B cell (primary cell): Measurements from ENCODE around the gene THBS3. TPM values are rescaled to one million over a fixed set of nuclear protein-coding genes. Genes with fewer than 3 reads are reported as not detected.
"Not testable (repeated sequence)": the region's sequence is repeated elsewhere in the genome, so short reads cannot be mapped to it uniquely, and the experiment has no call there.

ENCODE experiments used
- ATAC-seq: fragments of 200-7000 bp; cut with Tn5 transposase; one replicate; pipeline ENCODE4 v1.10.0; 2021; ENCODE audit warnings: low read depth, mild to moderate bottlenecking, moderate number of reproducible peaks, moderate library complexity
- CTCF ChIA-PET: fragments of 350-600 bp; sonication (Branson Sonifier 250); formaldehyde crosslinking; loops from one replicate; lab custom pipeline; 2021; ENCODE audit warnings: antibody characterized with exemption, inconsistent platforms; lab: Charles Lee
- POLR2A ChIA-PET: fragments of 350-600 bp; sonication (Branson Sonifier 250); formaldehyde crosslinking; loops from one replicate; lab custom pipeline; 2021; ENCODE audit warnings: antibody characterized with exemption; lab: Charles Lee
- DNase-seq: peaks from one replicate; pipeline ENCODE4 v3.0.0; 2013
- H2AFZ ChIP-seq: 2 replicates; pipeline ENCODE4 v1.6.1; 2012; ENCODE audit warnings: mild to moderate bottlenecking, low read depth, low read length; ENCODE audit not compliant: insufficient read depth, poor library complexity, severe bottlenecking
- H3K27ac ChIP-seq, 2 donors: 1 replicate in 1 of 2; 2 replicates in 1 of 2; pipeline ENCODE4 v1.5.1; 2012 to 2013; ENCODE audit warnings: low read length in 2 of 2, mild to moderate bottlenecking in 2 of 2, moderate library complexity in 1 of 2
- H3K27me3 ChIP-seq, 4 experiments: fragments of 200-600 bp in 1 of 4; sonication (generic) in 1 of 4; replicated peaks in 1 of 4; 1 replicate in 2 of 4; 2 replicates in 2 of 4; pipeline versions ENCODE4 v1.6.1 to v1.7.0; 2013 to 2016; ENCODE audit warnings: low read length in 3 of 4, mild to moderate bottlenecking in 2 of 4, mixed read lengths in 1 of 4, moderate library complexity in 1 of 4; ENCODE audit not compliant: insufficient read depth in 4 of 4, control insufficient read depth in 3 of 4; ENCODE audit errors: control extremely low read depth in 1 of 4
- H3K36me3 ChIP-seq, 2 experiments: replicated peaks in 1 of 2; 1 replicate in 1 of 2; 2 replicates in 1 of 2; pipeline versions ENCODE4 v1.6.1 to v1.7.1; 2013; ENCODE audit warnings: low read length in 1 of 2; ENCODE audit not compliant: insufficient read depth in 2 of 2, control insufficient read depth in 1 of 2; ENCODE audit errors: control extremely low read depth in 1 of 2, extremely low read depth in 1 of 2
- H3K4me1 ChIP-seq, 2 donors: fragments of 200-600 bp in 1 of 2; sonication (generic) in 1 of 2; 1 replicate in 1 of 2; 2 replicates in 1 of 2; pipeline versions ENCODE4 v1.5.1 to v1.6.1; 2013 to 2017; ENCODE audit warnings: low read length in 2 of 2; ENCODE audit not compliant: control insufficient read depth in 2 of 2, insufficient read depth in 2 of 2
- H3K4me2 ChIP-seq: replicated peaks from 2 replicates; pipeline ENCODE3; 2012; ENCODE audit warnings: mild to moderate bottlenecking, low read depth, low read length; ENCODE audit not compliant: poor library complexity, severe bottlenecking
- H3K4me3 ChIP-seq, 5 experiments: fragments of 200-600 bp in 1 of 5; sonication (generic) in 1 of 5; 1 replicate in 3 of 5; 2 replicates in 2 of 5; pipeline versions ENCODE4 v1.5.1 to v1.7.0; 2011 to 2016; ENCODE audit warnings: low read length in 4 of 5, mild to moderate bottlenecking in 4 of 5, low read depth in 2 of 5, control low read depth in 1 of 5, moderate library complexity in 1 of 5; ENCODE audit not compliant: insufficient read depth in 1 of 5; ENCODE audit errors: control extremely low read depth in 1 of 5, extremely low read depth in 1 of 5
- H3K79me2 ChIP-seq: fragments of 200-600 bp; sonication (generic); one replicate; pipeline ENCODE4 v1.6.0; 2016; ENCODE audit warnings: low read length; ENCODE audit not compliant: control insufficient read depth, insufficient read depth
- H3K9ac ChIP-seq: fragments of 200-600 bp; sonication (generic); 2 replicates; pipeline ENCODE4 v1.6.1; 2017; ENCODE audit warnings: mild to moderate bottlenecking, low read length, moderate library complexity
- H3K9me3 ChIP-seq, 3 donors: one replicate each; pipeline versions ENCODE4 v1.6.1 to v1.7.1; 2013; ENCODE audit warnings: low read length in 2 of 3; ENCODE audit not compliant: control insufficient read depth in 2 of 3, insufficient read depth in 1 of 3; ENCODE audit errors: control extremely low read depth in 1 of 3
- H4K20me1 ChIP-seq: 2 replicates; pipeline ENCODE4 v1.6.0; 2012; ENCODE audit warnings: mild to moderate bottlenecking, low read length; ENCODE audit not compliant: insufficient read depth, control insufficient read depth, poor library complexity, severe bottlenecking
- H3K27ac Mint-ChIP-seq: one replicate; pipeline ENCODE4 v1.8.0; 2021; ENCODE audit warnings: mixed read lengths
- H3K27me3 Mint-ChIP-seq: one replicate; pipeline ENCODE4 v1.8.0; 2021; ENCODE audit warnings: mixed read lengths
- H3K4me1 Mint-ChIP-seq: one replicate; pipeline ENCODE4 v1.8.0; 2021; ENCODE audit warnings: mixed read lengths
- H3K4me3 Mint-ChIP-seq: one replicate; pipeline ENCODE4 v1.8.0; 2021; ENCODE audit warnings: mixed read lengths
- H3K9me3 Mint-ChIP-seq: one replicate; pipeline ENCODE4 v1.8.0; 2022; ENCODE audit warnings: mixed read lengths; ENCODE audit not compliant: insufficient read depth
- EZH2 ChIP-seq: IDR thresholded peaks from 2 replicates; pipeline ENCODE4 v1.6.1; 2012; ENCODE audit warnings: borderline replicate concordance, low read depth, mild to moderate bottlenecking, moderate library complexity, low read length; ENCODE audit not compliant: insufficient read depth, poor library complexity, severe bottlenecking
- WGBS: methylation state at CpG from one replicate; pipeline ENCODE4 v1.1.5; 2013; ENCODE audit warnings: missing lambda C conversion rate; ENCODE audit not compliant: insufficient coverage; 5-methylcytosine and 5-hydroxymethylcytosine counted together
- intact Hi-C: fragments of 100-400 bp; cut with micrococcal nuclease; formaldehyde crosslinking; loops from one replicate; pipeline ENCODE4 v1.10.0; 2022
- polyA plus RNA-seq: library from polyadenylated mRNA; depleted of rRNA; stranded (reverse); fragments of >200 nt; gene quantifications from 2 replicates; pipeline ENCODE4 v1.2.3, GENCODE V29; 2012
- total RNA-seq, 2 donors: library from RNA; stranded (reverse); fragments of 120-200 nt in 1 of 2; gene quantifications; 1 replicate in 1 of 2; 2 replicates in 1 of 2; pipeline versions ENCODE4 v1.2.3 to v1.2.4, GENCODE V29; 2013 to 2022
- TF ChIP-seq, protein P1 (sequence below): fragments of 200-600 bp; IDR thresholded peaks from one replicate; pipeline ENCODE4 v1.8.0; 2022; ENCODE audit warnings: antibody characterized with exemption, mild to moderate bottlenecking

THBS3 gene
- total and polyA plus RNA-seq, 2 donors (not counting 1 experiment from before 2014, with no cell fraction given) = 28.0 to 28.6 TPM

DNA sequence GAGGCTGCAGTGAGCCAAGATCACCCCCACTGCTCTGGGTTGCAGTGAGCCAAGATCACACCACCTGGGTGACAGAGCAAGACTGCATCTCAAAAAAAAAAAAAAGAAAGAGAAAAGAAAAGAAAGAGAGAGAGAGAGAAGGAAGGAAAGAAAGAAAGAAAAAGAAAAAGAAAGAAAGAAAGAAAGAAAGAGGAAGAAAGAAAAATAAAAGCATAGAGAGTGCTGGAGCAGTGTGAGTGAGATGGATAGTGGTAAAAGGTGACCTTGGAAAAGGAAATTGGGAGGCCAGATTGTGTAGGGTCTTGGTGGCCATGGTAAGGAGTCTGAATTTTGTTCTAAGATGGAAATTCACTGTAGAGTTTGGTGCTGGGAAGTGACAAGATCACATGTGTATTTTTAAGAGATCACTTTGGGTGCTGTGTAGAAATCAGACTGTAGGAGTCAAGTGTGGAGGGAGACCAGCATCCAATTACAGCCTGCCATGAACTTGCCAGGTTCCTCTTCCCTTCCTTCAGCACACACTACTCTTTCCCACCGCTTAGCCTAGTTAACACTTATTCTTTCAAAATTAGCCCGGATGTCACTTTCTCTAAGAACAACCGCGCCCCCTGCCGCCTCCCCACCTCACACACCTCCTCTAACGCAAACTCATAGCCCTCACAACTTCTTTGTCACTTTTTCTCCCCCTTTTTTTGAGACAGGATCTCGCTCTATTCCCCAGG, 18.7 kb upstream of the THBS3 start:
- Histone ChIP-seq H3K79me2 (peaks cover 4% of the 10 kb centered on the region), H3K4me1 (peaks cover 46 to 61% of the 10 kb centered on the region in 2 donors), H3K4me2 (peak overlapping the region; percentile 94), H3K4me3 (peak overlapping the region; percentile 61 to 93 (median 68)), H3K9ac (peak overlapping the region; percentile 73), H3K9me3 (no peaks in the 10 kb centered on the region), H4K20me1 (no peaks in the 10 kb centered on the region), H2AFZ (peak overlapping the region; percentile 81), H3K27me3 (no peaks in the 10 kb centered on the region), H3K36me3 (no peaks in the 10 kb centered on the region), H3K27ac (peak overlapping the region; percentile 70)
- Mint-ChIP-seq H3K4me3 (peak overlapping the region; percentile 85), H3K9me3 (no peaks in the 10 kb centered on the region), H3K27me3 (no peaks in the 10 kb centered on the region), H3K27ac (peak overlapping the region; percentile 91), H3K4me1 (peaks cover 46% of the 10 kb centered on the region)
- TF ChIP-seq, protein P1, sequence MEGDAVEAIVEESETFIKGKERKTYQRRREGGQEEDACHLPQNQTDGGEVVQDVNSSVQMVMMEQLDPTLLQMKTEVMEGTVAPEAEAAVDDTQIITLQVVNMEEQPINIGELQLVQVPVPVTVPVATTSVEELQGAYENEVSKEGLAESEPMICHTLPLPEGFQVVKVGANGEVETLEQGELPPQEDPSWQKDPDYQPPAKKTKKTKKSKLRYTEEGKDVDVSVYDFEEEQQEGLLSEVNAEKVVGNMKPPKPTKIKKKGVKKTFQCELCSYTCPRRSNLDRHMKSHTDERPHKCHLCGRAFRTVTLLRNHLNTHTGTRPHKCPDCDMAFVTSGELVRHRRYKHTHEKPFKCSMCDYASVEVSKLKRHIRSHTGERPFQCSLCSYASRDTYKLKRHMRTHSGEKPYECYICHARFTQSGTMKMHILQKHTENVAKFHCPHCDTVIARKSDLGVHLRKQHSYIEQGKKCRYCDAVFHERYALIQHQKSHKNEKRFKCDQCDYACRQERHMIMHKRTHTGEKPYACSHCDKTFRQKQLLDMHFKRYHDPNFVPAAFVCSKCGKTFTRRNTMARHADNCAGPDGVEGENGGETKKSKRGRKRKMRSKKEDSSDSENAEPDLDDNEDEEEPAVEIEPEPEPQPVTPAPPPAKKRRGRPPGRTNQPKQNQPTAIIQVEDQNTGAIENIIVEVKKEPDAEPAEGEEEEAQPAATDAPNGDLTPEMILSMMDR = peak; percentile 85
- no peak for TF ChIP-seq EZH2
- CTCF ChIA-PET = interaction anchor here (0.8 to 6.9 kb wide), 18 partner anchors 15 to 382 kb away, joined by 3 to 189 read pairs (median 6); partner anchors contain the start of genes CLK2, KRTCAP2, MTX1 and THBS3
- peak; percentile 89 for DNase-seq
- WGBS = 0% methylated on average over 6 of the region's 7 CpGs
- intact Hi-C loops = loop anchor here (1.0 to 5.0 kb wide), 4 partner anchors 19 to 142 kb away; partner anchors contain the start of gene THBS3
- POLR2A ChIA-PET = interaction anchor here (0.7 to 5.9 kb wide), 5 partner anchors 15 to 334 kb away, joined by 4 to 47 read pairs (median 5); partner anchors contain the start of genes MTX1, THBS3 and TRIM46
- ATAC-seq = peak; percentile 25

DNA sequence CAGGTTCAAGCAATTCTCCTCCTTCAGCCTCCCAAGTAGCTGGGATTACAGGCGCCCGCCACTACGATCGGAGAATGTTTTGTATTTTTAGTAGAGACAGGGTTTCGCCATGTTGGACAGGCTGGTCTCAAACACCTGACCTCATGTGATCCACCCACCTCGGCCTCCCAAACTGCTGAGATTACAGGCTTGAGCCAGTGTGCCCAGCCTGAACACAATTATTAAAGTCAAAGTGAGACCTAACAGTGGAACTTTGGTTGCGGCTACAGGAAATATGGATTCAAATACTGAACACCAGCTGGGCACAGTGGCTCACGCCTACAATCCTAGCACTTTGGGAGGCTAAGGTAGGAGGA, 17.7 kb upstream of the THBS3 start:
- not testable (repeated sequence) for H3K4me3 Mint-ChIP-seq, DNase-seq, H2AFZ ChIP-seq, ATAC-seq, H4K20me1 ChIP-seq, H3K27me3 ChIP-seq, H3K9me3 Mint-ChIP-seq, H3K27me3 Mint-ChIP-seq, H3K79me2 ChIP-seq, H3K4me3 ChIP-seq, H3K9ac ChIP-seq, H3K9me3 ChIP-seq, H3K36me3 ChIP-seq
- WGBS = 88% methylated on average over 3 of the region's 8 CpGs
- peaks cover 46% of the 10 kb centered on the region for H3K4me1 Mint-ChIP-seq
- peak overlapping the region; percentile 79 for H3K27ac Mint-ChIP-seq
- CTCF ChIA-PET = interaction anchor here (0.8 to 6.9 kb wide), 10 partner anchors 18 to 383 kb away, joined by 3 to 189 read pairs (median 12); partner anchors contain the start of genes KRTCAP2, MTX1, THBS3 and TRIM46
- H3K4me2 ChIP-seq = peak overlapping the region; percentile 94
- POLR2A ChIA-PET = interaction anchor here (5.9 kb wide), 1 partner anchor 17 kb away, joined by 47 read pairs; the partner anchor contains the start of genes MTX1 and THBS3
- intact Hi-C loops = loop anchor here (5.0 kb wide), 1 partner anchor 33 kb away; no protein-coding TSS in a partner anchor
- peak overlapping the region in 1 of 2 donors; percentile 70 for H3K27ac ChIP-seq
- H3K4me1 ChIP-seq = peaks cover 46 to 61% of the 10 kb centered on the region in 2 donors
